ENCODE results near the gene CDH23. TPM values are rescaled to one million over a fixed set of nuclear protein-coding genes. Genes with fewer than 3 reads are reported as not detected.

Gene CDH23
- polyA plus RNA-seq, 2 of the 4 experiments (the other 2 are of a cell fraction): 1.1 to 2.3 TPM

DNA sequence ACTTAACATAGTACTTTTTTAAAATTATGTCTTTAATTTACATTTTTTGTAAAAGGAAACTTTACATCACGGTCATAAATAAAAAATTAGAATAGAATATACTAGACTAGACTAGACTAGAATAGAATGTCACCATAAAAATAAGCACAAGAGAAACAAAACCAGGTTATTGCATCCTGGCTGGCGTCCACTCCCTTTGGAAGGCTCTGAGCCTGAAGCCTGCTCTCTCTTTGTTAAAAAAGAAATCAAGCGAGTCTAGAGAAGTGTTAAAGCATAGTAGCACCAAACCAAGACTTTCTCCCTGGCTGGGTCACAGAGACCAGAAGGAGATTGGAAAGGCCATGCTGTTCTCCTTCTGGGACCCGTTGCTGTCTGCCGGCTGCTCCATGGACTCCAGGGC, 218.2 kb downstream of the CDH23 start:
- ATAC-seq (no peak), DNase-seq (ENCODE audit: low read depth in 1 of 2, low spot score in 1 of 2) (no peak), FAIRE-seq (no peak)
- CTCF ChIA-PET: interaction anchor here (0.7 to 8.5 kb wide), 2 partner anchors 8 to 311 kb away, joined by 3 to 109 read pairs; no protein-coding TSS in a partner anchor
- Histone ChIP-seq H3K27ac (no peak overlapping the region), H3K4me1 (peaks cover 8% of the 10 kb centered on the region; the same call in 2 of the 3 replicates), H3K4me3 (no peak overlapping the region), H3K9me3 (no peaks in the 10 kb centered on the region), H3K4me2 (no peak overlapping the region)
- TF ChIP-seq EP300 (IDR thresholded peaks at IDR 0.05) (no peak), POLR2AphosphoS2 (conservative IDR thresholded peaks at IDR 0.05; ENCODE audit: low read length) (no peak), SMC3 (IDR thresholded peaks at IDR 0.05) (no peak)
- 80% methylated on average over 5 of the region's 5 CpGs for WGBS (ENCODE audit: missing lambda C conversion rate)
- POLR2A ChIA-PET: no interaction called here

- POLR2A ChIA-PET: no interaction called here
- CTCF ChIA-PET: interaction anchor here (1.1 to 1.2 kb wide), 2 partner anchors 30 to 188 kb away, joined by 3 read pairs; no protein-coding TSS in a partner anchor
- Histone ChIP-seq H3K9me3 (no peaks in the 10 kb centered on the region), H3K4me2 (no peak overlapping the region), H3K4me3 (no peak overlapping the region), H3K27ac (no peak overlapping the region), H3K4me1 (peaks cover 8% of the 10 kb centered on the region; the same call in 2 of the 3 replicates)
- DNase-seq (ENCODE audit: low read depth in 1 of 2, low spot score in 1 of 2) (no peak), ATAC-seq (peak in 1 of 2 experiments; percentile 41; a peak in 1 of 6 replicates), FAIRE-seq (no peak)
- 77% methylated on average over 24 of the region's 24 CpGs for WGBS (ENCODE audit: missing lambda C conversion rate)
- TF ChIP-seq KDM1A (IDR thresholded peaks at IDR 0.05; ENCODE audit: low read depth) (no peak), SMC3 (IDR thresholded peaks at IDR 0.05) (no peak), HOXA7 (CRISPR knock-in tag; IDR thresholded peaks at IDR 0.05) (no peak), ZNF302 (CRISPR knock-in tag; IDR thresholded peaks at IDR 0.05) (no peak), ZSCAN20 (CRISPR knock-in tag; IDR thresholded peaks at IDR 0.05) (no peak), POLR2A (IDR thresholded peaks at IDR 0.05; ENCODE audit: low read length) (no peak), ESRRA (IDR thresholded peaks at IDR 0.05; ENCODE audit: borderline replicate concordance, low read length) (no peak), E2F6 (IDR thresholded peaks at IDR 0.05; ENCODE audit: borderline replicate concordance, low read depth) (no peak), MAZ (IDR thresholded peaks at IDR 0.05; ENCODE audit: borderline replicate concordance, low read depth, low read length) (no peak), CTCF (IDR thresholded peaks at IDR 0.05) (no peak), RNF2 (IDR thresholded peaks at IDR 0.05; ENCODE audit: borderline replicate concordance, low read depth) (no peak), RFX5 (IDR thresholded peaks at IDR 0.05) (no peak)
- TF ChIP-seq, protein P1, sequence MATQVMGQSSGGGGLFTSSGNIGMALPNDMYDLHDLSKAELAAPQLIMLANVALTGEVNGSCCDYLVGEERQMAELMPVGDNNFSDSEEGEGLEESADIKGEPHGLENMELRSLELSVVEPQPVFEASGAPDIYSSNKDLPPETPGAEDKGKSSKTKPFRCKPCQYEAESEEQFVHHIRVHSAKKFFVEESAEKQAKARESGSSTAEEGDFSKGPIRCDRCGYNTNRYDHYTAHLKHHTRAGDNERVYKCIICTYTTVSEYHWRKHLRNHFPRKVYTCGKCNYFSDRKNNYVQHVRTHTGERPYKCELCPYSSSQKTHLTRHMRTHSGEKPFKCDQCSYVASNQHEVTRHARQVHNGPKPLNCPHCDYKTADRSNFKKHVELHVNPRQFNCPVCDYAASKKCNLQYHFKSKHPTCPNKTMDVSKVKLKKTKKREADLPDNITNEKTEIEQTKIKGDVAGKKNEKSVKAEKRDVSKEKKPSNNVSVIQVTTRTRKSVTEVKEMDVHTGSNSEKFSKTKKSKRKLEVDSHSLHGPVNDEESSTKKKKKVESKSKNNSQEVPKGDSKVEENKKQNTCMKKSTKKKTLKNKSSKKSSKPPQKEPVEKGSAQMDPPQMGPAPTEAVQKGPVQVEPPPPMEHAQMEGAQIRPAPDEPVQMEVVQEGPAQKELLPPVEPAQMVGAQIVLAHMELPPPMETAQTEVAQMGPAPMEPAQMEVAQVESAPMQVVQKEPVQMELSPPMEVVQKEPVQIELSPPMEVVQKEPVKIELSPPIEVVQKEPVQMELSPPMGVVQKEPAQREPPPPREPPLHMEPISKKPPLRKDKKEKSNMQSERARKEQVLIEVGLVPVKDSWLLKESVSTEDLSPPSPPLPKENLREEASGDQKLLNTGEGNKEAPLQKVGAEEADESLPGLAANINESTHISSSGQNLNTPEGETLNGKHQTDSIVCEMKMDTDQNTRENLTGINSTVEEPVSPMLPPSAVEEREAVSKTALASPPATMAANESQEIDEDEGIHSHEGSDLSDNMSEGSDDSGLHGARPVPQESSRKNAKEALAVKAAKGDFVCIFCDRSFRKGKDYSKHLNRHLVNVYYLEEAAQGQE (IDR thresholded peaks at IDR 0.05): no peak
These were observed 219.0 kb downstream of the CDH23 start for GRCh38 chr10:71615538-71616329.

Data from A549 (cell line).